GM19397 (cell line): ENCODE results near the gene CREB1.
A peak's percentile ranks its signal among the peaks of the same experiment; 100 is the strongest.
"Not testable (repeated sequence)": the region's sequence is repeated elsewhere in the genome, so short reads cannot be mapped to it uniquely, and the experiment has no call there.

ENCODE experiments used
- ATAC-seq: cut with Tn5 transposase; IDR thresholded peaks from one replicate; pipeline ENCODE4 v1.9.1; 2021; ENCODE audit warnings: mild to moderate bottlenecking, moderate library complexity; ENCODE audit not compliant: unreplicated experiment

Gene CREB1

DNA sequence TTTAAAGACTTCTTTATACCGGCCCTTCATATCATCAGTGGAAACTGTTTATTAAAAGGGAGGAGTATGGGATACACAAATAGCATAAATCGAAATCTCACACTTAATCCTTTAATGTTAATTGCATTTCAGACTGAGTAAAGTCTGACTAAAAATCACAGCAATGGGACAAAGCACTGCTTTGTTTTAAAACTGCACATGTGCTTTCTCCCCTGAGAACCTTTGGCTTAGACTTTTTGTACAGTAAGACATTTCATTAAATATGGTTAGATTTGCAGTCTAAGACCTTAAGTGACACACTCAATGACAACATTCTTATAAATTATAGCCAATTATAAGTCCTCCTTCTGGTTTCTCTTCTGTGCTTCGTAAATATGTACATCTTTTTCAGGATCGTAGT lies 83.0 kb downstream of the CREB1 start:
- no peak for ATAC-seq

GRCh38 chr2:207614824-207615223 lies 85.1 kb downstream of the CREB1 start:
- no peak for ATAC-seq

DNA sequence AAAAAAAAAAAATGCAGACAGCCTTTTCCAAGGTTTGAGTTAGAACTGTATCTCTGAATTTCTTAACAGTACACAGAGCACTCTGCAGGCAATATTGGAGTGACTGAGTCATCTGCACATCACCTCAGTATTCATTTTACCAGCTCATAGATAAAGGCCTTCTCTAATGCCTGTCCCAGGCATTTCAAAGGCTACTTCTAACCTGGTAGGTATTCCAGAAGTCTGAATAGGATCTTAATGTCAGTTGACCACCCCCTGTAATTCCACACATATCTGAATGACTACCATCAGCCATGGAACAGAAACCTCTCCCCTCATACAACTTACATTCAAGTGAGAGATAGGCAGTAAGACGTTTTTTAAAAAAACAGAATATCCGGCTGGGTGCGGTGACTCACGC lies 86.4 kb downstream of the CREB1 start:
- no peak for ATAC-seq

DNA sequence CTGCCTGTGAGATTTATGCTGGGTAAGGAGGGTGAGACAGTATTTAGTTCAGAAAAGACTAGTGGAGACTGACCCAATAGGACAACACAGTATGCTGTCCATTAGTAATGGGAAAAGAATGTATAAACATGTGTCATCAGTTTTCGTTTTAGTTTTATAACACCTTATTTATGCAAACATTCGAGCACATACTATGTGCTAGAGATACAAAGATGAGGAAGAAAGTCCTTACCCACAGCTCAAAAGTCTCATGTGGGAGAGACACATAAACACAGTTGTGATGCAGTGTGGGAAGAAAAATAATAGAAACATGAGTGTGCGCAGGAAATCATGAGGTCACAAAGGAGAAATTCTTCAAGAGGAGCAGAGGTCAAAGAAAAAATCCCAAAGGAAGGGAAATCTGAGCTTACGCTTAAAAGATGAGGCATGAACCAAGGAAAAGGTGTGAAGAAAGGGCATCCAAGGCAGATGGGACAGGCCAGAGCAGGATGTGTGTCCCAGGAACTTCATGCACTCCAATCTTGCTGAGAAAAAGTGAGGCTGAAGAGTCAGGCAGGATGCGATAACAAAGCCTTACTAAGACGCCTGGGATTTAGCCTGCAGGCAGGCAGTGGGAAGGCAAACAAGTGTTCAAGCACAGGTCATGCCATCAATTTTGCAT lies 87.4 kb downstream of the CREB1 start:
- ATAC-seq, result no peak

- ATAC-seq, result no peak
These were observed 90.0 kb downstream of the CREB1 start for GRCh38 chr2:207619764-207620203.

DNA sequence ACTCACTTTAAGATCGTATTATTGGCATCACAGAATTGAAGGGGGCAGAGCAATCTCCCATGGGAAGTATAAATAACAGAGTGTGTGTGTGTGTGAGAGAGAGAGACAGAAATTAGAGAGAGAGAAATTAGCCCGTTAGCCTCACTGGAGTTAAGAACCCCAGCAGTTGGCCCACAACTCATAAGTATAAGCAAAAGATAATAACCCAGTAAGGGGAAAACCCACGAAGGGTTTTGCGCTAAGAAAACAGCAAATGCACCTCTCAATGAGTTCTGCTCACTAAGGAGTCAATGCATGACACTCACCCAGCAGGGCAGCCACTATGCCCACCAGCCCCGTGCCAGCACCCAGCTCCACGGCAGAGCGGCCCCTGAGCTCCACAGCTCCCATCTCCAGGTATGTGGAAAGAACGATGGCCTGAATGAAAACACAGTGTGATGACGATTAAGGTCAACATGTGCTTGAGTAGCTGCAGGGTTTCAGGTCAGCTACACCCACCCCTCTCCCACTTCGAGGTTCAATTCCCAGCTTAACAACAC lies 91.8 kb downstream of the CREB1 start:
- no peak for ATAC-seq

GRCh38 chr2:207624185-207625013 lies 94.6 kb downstream of the CREB1 start:
- peak; percentile 44 for ATAC-seq

- peak; percentile 64 for ATAC-seq
These were observed 95.5 kb downstream of the CREB1 start, which contains the start of gene METTL21A for GRCh38 chr2:207625014-207625907. METTL21A (minus strand) TSS chr2:207625394; CDS start chr2:207624375, 1,019 bp downstream.

DNA sequence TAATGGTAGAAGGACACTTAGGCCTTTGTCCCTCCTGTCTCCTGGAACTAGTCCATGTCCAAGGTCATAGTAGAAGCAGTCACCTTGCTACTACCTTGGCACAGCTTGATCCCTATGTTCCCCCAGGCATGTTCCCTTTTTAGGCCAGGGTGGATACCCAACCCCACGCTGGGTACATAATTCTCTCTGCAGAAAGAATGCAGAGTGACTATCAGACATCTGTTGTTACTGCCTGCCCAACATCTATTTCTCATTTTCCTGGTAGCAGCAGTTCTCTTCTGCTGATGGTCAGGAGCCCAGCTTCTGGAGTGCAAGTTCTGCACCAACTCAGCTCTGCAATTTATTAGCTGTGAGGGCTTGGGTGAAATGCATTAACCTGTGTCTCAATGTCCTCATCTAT lies 99.8 kb downstream of the CREB1 start:
- ATAC-seq, result no peak

DNA sequence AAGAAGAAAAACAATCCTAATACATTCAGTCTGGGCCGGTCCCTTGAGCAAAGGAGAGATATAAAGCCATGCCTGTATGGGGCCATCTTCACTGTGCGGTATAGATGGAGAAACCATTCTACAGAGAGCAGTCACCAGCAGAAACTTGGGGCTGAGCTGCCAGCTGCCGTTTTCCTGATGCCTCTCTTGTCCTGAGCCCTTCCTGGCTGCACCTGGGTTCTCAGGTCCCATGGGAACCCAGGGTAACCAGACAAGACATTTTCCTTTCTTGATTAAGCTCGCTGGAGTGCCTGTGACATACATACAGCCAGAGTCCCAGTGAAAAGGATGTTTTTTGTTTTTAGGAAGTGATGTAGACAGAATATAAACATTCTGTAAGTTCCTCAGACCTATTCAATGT lies 100.7 kb downstream of the CREB1 start:
- ATAC-seq, result no peak

GRCh38 chr2:207632575-207633493 lies 103.1 kb downstream of the CREB1 start:
- no peak for ATAC-seq

GRCh38 chr2:207633686-207634085 lies 103.9 kb downstream of the CREB1 start:
- ATAC-seq, result no peak

GRCh38 chr2:207635468-207636200 lies 105.9 kb downstream of the CREB1 start:
- ATAC-seq, result no peak

- ATAC-seq, result not testable (repeated sequence)
These were observed 109.5 kb downstream of the CREB1 start for GRCh38 chr2:207639288-207639687.

GRCh38 chr2:207640160-207640559 lies 110.4 kb downstream of the CREB1 start:
- ATAC-seq, result no peak

GRCh38 chr2:207640661-207641060 lies 110.9 kb downstream of the CREB1 start:
- no peak for ATAC-seq

GRCh38 chr2:207643892-207644291 lies 114.1 kb downstream of the CREB1 start:
- no peak for ATAC-seq

GRCh38 chr2:207646582-207646981 lies 116.8 kb downstream of the CREB1 start:
- not testable (repeated sequence) for ATAC-seq
